Trophoblast cell (in vitro differentiated cells and primary cell): ENCODE measurements around the gene ALAS1.

Source experiments
- DNase-seq, 2 donors: peaks; one replicate each; pipeline ENCODE4 v3.0.0-alpha.2; 2016
- H2AFZ ChIP-seq: 2 replicates; pipeline ENCODE4 v1.6.1; 2013; ENCODE audit warnings: low read length, moderate library complexity, mild to moderate bottlenecking; ENCODE audit not compliant: insufficient read depth, poor library complexity
- H2AK5ac ChIP-seq: 2 replicates; pipeline ENCODE4 v1.6.1; 2013; ENCODE audit warnings: mild to moderate bottlenecking, low read length
- H2BK120ac ChIP-seq: 2 replicates; pipeline ENCODE4 v1.6.1; 2013; ENCODE audit warnings: low read length, mild to moderate bottlenecking, moderate library complexity; ENCODE audit not compliant: insufficient read depth, poor library complexity
- H2BK12ac ChIP-seq: 2 replicates; pipeline ENCODE4 v1.6.1; 2013; ENCODE audit warnings: mild to moderate bottlenecking, low read length, moderate library complexity
- H2BK5ac ChIP-seq: 2 replicates; pipeline ENCODE4 v1.6.1; 2013; ENCODE audit warnings: low read length, low read depth, moderate library complexity, mild to moderate bottlenecking; ENCODE audit not compliant: poor library complexity
- H3K14ac ChIP-seq: 2 replicates; pipeline ENCODE4 v1.6.1; 2013; ENCODE audit warnings: mild to moderate bottlenecking, low read length
- H3K18ac ChIP-seq: 2 replicates; pipeline ENCODE4 v1.6.1; 2013; ENCODE audit warnings: mild to moderate bottlenecking, low read length
- H3K23ac ChIP-seq: 2 replicates; pipeline ENCODE4 v1.6.1; 2013; ENCODE audit warnings: low read length
- H3K27ac ChIP-seq: 2 replicates; pipeline ENCODE4 v1.5.1; 2013; ENCODE audit warnings: low read depth, mild to moderate bottlenecking, inconsistent platforms, low read length, moderate library complexity
- H3K27me3 ChIP-seq: 2 replicates; pipeline ENCODE4 v1.6.1; 2013; ENCODE audit warnings: inconsistent platforms, mild to moderate bottlenecking, low read length, moderate library complexity; ENCODE audit not compliant: insufficient read depth
- H3K36me3 ChIP-seq, 2 experiments: 1 replicate in 1 of 2; 2 replicates in 1 of 2; pipeline ENCODE4 v1.6.1; 2013; ENCODE audit warnings: low read length in 2 of 2, mild to moderate bottlenecking in 2 of 2, moderate library complexity in 1 of 2; ENCODE audit not compliant: insufficient read depth in 2 of 2, control insufficient read depth in 1 of 2
- H3K4ac ChIP-seq: 2 replicates; pipeline ENCODE4 v1.6.1; 2013; ENCODE audit warnings: low read depth, mild to moderate bottlenecking, low read length, moderate library complexity
- H3K4me1 ChIP-seq, 2 experiments: 1 replicate in 1 of 2; 2 replicates in 1 of 2; pipeline ENCODE4 v1.6.1; 2013; ENCODE audit warnings: low read length in 2 of 2, mild to moderate bottlenecking in 2 of 2, moderate library complexity in 1 of 2; ENCODE audit not compliant: insufficient read depth in 2 of 2, control insufficient read depth in 1 of 2
- H3K4me2 ChIP-seq: 2 replicates; pipeline ENCODE4 v1.6.1; 2013; ENCODE audit warnings: inconsistent platforms, mild to moderate bottlenecking, low read length, moderate library complexity
- H3K4me3 ChIP-seq: 2 replicates; pipeline ENCODE4 v1.5.1; 2013; ENCODE audit warnings: mild to moderate bottlenecking, low read depth, low read length, inconsistent platforms
- H3K79me1 ChIP-seq: one replicate; pipeline ENCODE4 v1.6.1; 2013; ENCODE audit warnings: low read length
- H3K79me2 ChIP-seq: 2 replicates; pipeline ENCODE4 v1.6.1; 2013; ENCODE audit warnings: low read length, mild to moderate bottlenecking; ENCODE audit not compliant: control insufficient read depth, insufficient read depth, poor library complexity
- H3K9ac ChIP-seq: 2 replicates; pipeline ENCODE4 v1.6.1; 2013; ENCODE audit warnings: mild to moderate bottlenecking, low read length
- H3K9me3 ChIP-seq: 2 replicates; pipeline ENCODE4 v1.6.1; 2013; ENCODE audit warnings: low read depth, mild to moderate bottlenecking, control low read depth, inconsistent platforms, low read length; ENCODE audit not compliant: insufficient read depth
- H4K12ac ChIP-seq: 2 replicates; pipeline ENCODE4 v1.6.1; 2013; ENCODE audit warnings: low read depth, mild to moderate bottlenecking, low read length, moderate library complexity
- H4K8ac ChIP-seq: 2 replicates; pipeline ENCODE4 v1.6.1; 2013; ENCODE audit warnings: low read depth, mild to moderate bottlenecking, low read length, moderate library complexity
- H4K91ac ChIP-seq: one replicate; pipeline ENCODE4 v1.6.1; 2013; ENCODE audit warnings: low read depth, mild to moderate bottlenecking, low read length, moderate library complexity
- WGBS: extraction: QIAGEN DNeasy Blood & Tissue Kit; methylation state at CpG from one replicate; pipeline ENCODE4 v1.1.7; 2013; ENCODE audit warnings: missing lambda C conversion rate; ENCODE audit not compliant: insufficient read length, insufficient coverage; ENCODE audit errors: extremely low coverage; 5-methylcytosine and 5-hydroxymethylcytosine counted together

The ALAS1 gene

GRCh38 chr3:52237657-52238172 is 39.8 kb downstream of the ALAS1 start:
- Histone ChIP-seq H4K91ac (peak overlapping the region; percentile 4), H2AK5ac (peak overlapping the region; percentile 45), H3K18ac (peak overlapping the region; percentile 37), H2BK120ac (no peak overlapping the region), H3K27ac (peak overlapping the region; percentile 16), H3K23ac (no peak overlapping the region), H4K8ac (peak overlapping the region; percentile 39), H3K4me1 (peaks cover 14 to 21% of the 10 kb centered on the region in 2 experiments), H3K9ac (no peak overlapping the region), H3K79me1 (peaks cover 12% of the 10 kb centered on the region), H2BK12ac (no peak overlapping the region), H2AFZ (no peak overlapping the region), H3K14ac (no peak overlapping the region), H2BK5ac (peak overlapping the region; percentile 5), H3K4me3 (no peak overlapping the region), H3K4me2 (peak overlapping the region; percentile 94), H4K12ac (no peak overlapping the region), H3K36me3 (peaks cover 14 to 18% of the 10 kb centered on the region in 2 experiments), H3K27me3 (no peaks in the 10 kb centered on the region), H3K79me2 (peaks cover 7% of the 10 kb centered on the region), H3K9me3 (peaks cover 4% of the 10 kb centered on the region), H3K4ac (peak overlapping the region; percentile 42)
- DNase-seq: peak; percentile 49
- WGBS: no CpG with 5 or more reads among the region's 8 CpGs

GRCh38 chr3:52238193-52238760 is 40.3 kb downstream of the ALAS1 start:
- WGBS: no CpG with 5 or more reads among the region's 11 CpGs
- no peak overlapping the region for H3K4ac ChIP-seq
- H3K79me1 ChIP-seq: peaks cover 12% of the 10 kb centered on the region
- H2BK120ac ChIP-seq: no peak overlapping the region
- peaks cover 7% of the 10 kb centered on the region for H3K79me2 ChIP-seq
- peak overlapping the region; percentile 97 for H3K4me3 ChIP-seq
- peaks cover 14 to 16% of the 10 kb centered on the region in 2 experiments for H3K36me3 ChIP-seq
- no peak for DNase-seq
- H3K27me3 ChIP-seq: no peaks in the 10 kb centered on the region
- H3K27ac ChIP-seq: no peak overlapping the region
- no peak overlapping the region for H2AK5ac ChIP-seq
- H3K23ac ChIP-seq: no peak overlapping the region
- H3K4me1 ChIP-seq: peaks cover 14 to 21% of the 10 kb centered on the region in 2 experiments
- no peak overlapping the region for H2BK12ac ChIP-seq
- peaks cover 4% of the 10 kb centered on the region for H3K9me3 ChIP-seq
- H3K9ac ChIP-seq: peak overlapping the region; percentile 54
- no peak overlapping the region for H2BK5ac ChIP-seq
- H4K91ac ChIP-seq: no peak overlapping the region
- H3K4me2 ChIP-seq: peak overlapping the region; percentile 94
- peak overlapping the region; percentile 14 for H3K14ac ChIP-seq
- H3K18ac ChIP-seq: no peak overlapping the region
- no peak overlapping the region for H4K12ac ChIP-seq
- no peak overlapping the region for H4K8ac ChIP-seq
- H2AFZ ChIP-seq: no peak overlapping the region

GRCh38 chr3:52238761-52239701 is 41.1 kb downstream of the ALAS1 start, which contains the start of gene TWF2:
TWF2 (minus strand) TSS chr3:52239158; CDS start chr3:52239016, 142 bp downstream.
- Histone ChIP-seq H3K27ac (peak within 1 kb of the TSS; percentile 16), H3K18ac (peak within 1 kb of the TSS; percentile 92), H3K14ac (peak within 1 kb of the TSS; percentile 99), H3K4me2 (peak within 1 kb of the TSS; percentile 94), H2BK5ac (peak within 1 kb of the TSS; percentile 78), H3K9me3 (peaks cover 6% of the 10 kb centered on the region), H3K4ac (peak within 1 kb of the TSS; percentile 90), H2AK5ac (peak within 1 kb of the TSS; percentile 95), H4K91ac (peak within 1 kb of the TSS; percentile 95), H3K4me1 (peaks cover 16 to 24% of the 10 kb centered on the region in 2 experiments), H3K79me1 (peaks cover 12% of the 10 kb centered on the region), H3K23ac (no peak within 1 kb of the TSS), H2BK12ac (peak within 1 kb of the TSS; percentile 46), H4K8ac (peak within 1 kb of the TSS; percentile 93), H3K9ac (peak within 1 kb of the TSS; percentile 89), H3K79me2 (peaks cover 7% of the 10 kb centered on the region), H2BK120ac (peak within 1 kb of the TSS; percentile 84), H3K27me3 (no peaks in the 10 kb centered on the region), H3K4me3 (peak within 1 kb of the TSS; percentile 97), H3K36me3 (peaks cover 12 to 13% of the 10 kb centered on the region in 2 experiments), H2AFZ (peak within 1 kb of the TSS; percentile 99), H4K12ac (peak within 1 kb of the TSS; percentile 94)
- peak; percentile 60 to 83 for DNase-seq
- no CpG with 5 or more reads among the region's 92 CpGs for WGBS

- Histone ChIP-seq H3K27me3 (no peaks in the 10 kb centered on the region), H4K12ac (no peak overlapping the region), H3K4me1 (peaks cover 27 to 35% of the 10 kb centered on the region in 2 experiments), H3K79me1 (peaks cover 13% of the 10 kb centered on the region), H3K14ac (no peak overlapping the region), H4K91ac (peak overlapping the region; percentile 15), H3K79me2 (peaks cover 7% of the 10 kb centered on the region), H3K4ac (no peak overlapping the region), H3K36me3 (peaks cover 0 to under 1% of the 10 kb centered on the region in 2 experiments), H2AK5ac (no peak overlapping the region), H4K8ac (no peak overlapping the region), H3K23ac (no peak overlapping the region), H3K27ac (no peak overlapping the region), H3K9ac (no peak overlapping the region), H3K4me2 (no peak overlapping the region), H2BK12ac (no peak overlapping the region), H2BK5ac (no peak overlapping the region), H3K9me3 (peaks cover 8% of the 10 kb centered on the region), H2BK120ac (peak overlapping the region; percentile 7), H3K4me3 (no peak overlapping the region), H3K18ac (no peak overlapping the region), H2AFZ (no peak overlapping the region)
- WGBS: no CpG with 5 or more reads among the region's 1 CpG
- DNase-seq: peak; percentile 60 to 70
Measured at GRCh38 chr3:52240059-52240885, 42.3 kb downstream of the ALAS1 start.
